IMR-90 (cell line): Measurements from ENCODE around the gene EXOC4. TPM values are rescaled to one million over a fixed set of nuclear protein-coding genes. Genes with fewer than 3 reads are reported as not detected.

ENCODE experiments used
- ATAC-seq: fragments of 200-7000 bp; cut with Tn5 transposase; 2 replicates; pipeline ENCODE4 v1.9.1; 2020; ENCODE audit warnings: low read depth, mild to moderate bottlenecking, moderate library complexity
- BruUV-seq: library from RNA; stranded (reverse); fragments of 400-500 nt; replicated peaks from 2 replicates; lab custom pipeline; 2021; lab: Mats Ljungman, UMichigan
- CTCF ChIA-PET: fragments of 300-600 bp; formaldehyde crosslinking; extraction: SDS; loops from one replicate; lab custom pipeline; 2021; ENCODE audit warnings: antibody characterized with exemption; lab: Yijun Ruan, JAX
- POLR2A ChIA-PET: fragments of 300-600 bp; sonication (Branson Sonifier 250); formaldehyde crosslinking; loops from one replicate; lab custom pipeline; 2022; ENCODE audit warnings: antibody characterized with exemption; ENCODE audit not compliant: unreplicated experiment; lab: Charles Lee
- DNase-seq: peaks from one replicate; pipeline ENCODE4 v3.0.0; 2013
- H2AFZ ChIP-seq: replicated peaks from 2 replicates; pipeline ENCODE3; 2013; ENCODE audit warnings: low read length, mild to moderate bottlenecking; ENCODE audit not compliant: poor library complexity
- H2AK5ac ChIP-seq: 2 replicates; pipeline ENCODE4 v1.6.1; 2013; ENCODE audit warnings: low read depth, low read length, inconsistent platforms
- H2AK9ac ChIP-seq: replicated peaks from 2 replicates; pipeline ENCODE3; 2013; ENCODE audit warnings: mild to moderate bottlenecking, low read depth, low read length, moderate library complexity; ENCODE audit not compliant: poor library complexity
- H2BK120ac ChIP-seq: 2 replicates; pipeline ENCODE4 v1.6.1; 2013; ENCODE audit warnings: low read depth, low read length, inconsistent platforms
- H2BK15ac ChIP-seq: 3 replicates; pipeline ENCODE4 v1.6.1; 2013; ENCODE audit warnings: low read depth, low read length, inconsistent platforms
- H2BK20ac ChIP-seq: 2 replicates; pipeline ENCODE4 v1.6.1; 2013; ENCODE audit warnings: low read depth, mild to moderate bottlenecking, inconsistent platforms, low read length, moderate library complexity
- H2BK5ac ChIP-seq: 2 replicates; pipeline ENCODE4 v1.6.1; 2013; ENCODE audit warnings: mild to moderate bottlenecking, low read depth, low read length, inconsistent platforms; ENCODE audit not compliant: poor library complexity, severe bottlenecking
- H3K14ac ChIP-seq: replicated peaks from 2 replicates; pipeline ENCODE4 v1.6.1; 2013; ENCODE audit warnings: low read depth, low read length, inconsistent platforms
- H3K18ac ChIP-seq: 2 replicates; pipeline ENCODE4 v1.6.1; 2013; ENCODE audit warnings: low read depth, low read length, control low read depth
- H3K23ac ChIP-seq: 2 replicates; pipeline ENCODE4 v1.6.1; 2013; ENCODE audit warnings: low read depth, low read length, inconsistent platforms
- H3K27ac ChIP-seq: 2 replicates; pipeline ENCODE4 v1.5.1; 2013; ENCODE audit warnings: mild to moderate bottlenecking, control low read depth, low read length; ENCODE audit not compliant: insufficient read depth
- H3K27me3 ChIP-seq: 2 replicates; pipeline ENCODE4 v1.6.1; 2013; ENCODE audit warnings: low read length; ENCODE audit not compliant: control insufficient read depth, insufficient read depth
- H3K36me3 ChIP-seq: 2 replicates; pipeline ENCODE4 v1.6.1; 2013; ENCODE audit warnings: low read length, mixed read lengths; ENCODE audit not compliant: control insufficient read depth, insufficient read depth
- H3K4ac ChIP-seq: 2 replicates; pipeline ENCODE4 v1.6.1; 2013; ENCODE audit warnings: low read depth, low read length, inconsistent platforms
- H3K4me1 ChIP-seq: 2 replicates; pipeline ENCODE4 v1.6.1; 2013; ENCODE audit warnings: low read length, mixed read lengths; ENCODE audit not compliant: control insufficient read depth, insufficient read depth
- H3K4me2 ChIP-seq: 2 replicates; pipeline ENCODE4 v1.6.1; 2013; ENCODE audit warnings: low read depth, mild to moderate bottlenecking, control low read depth, low read length, moderate library complexity
- H3K4me3 ChIP-seq: 2 replicates; pipeline ENCODE4 v1.5.1; 2013; ENCODE audit warnings: low read depth, mild to moderate bottlenecking, control low read depth, low read length, moderate library complexity; ENCODE audit not compliant: insufficient read depth
- H3K56ac ChIP-seq: 2 replicates; pipeline ENCODE4 v1.6.1; 2013; ENCODE audit warnings: low read length, inconsistent platforms; ENCODE audit not compliant: insufficient read depth; ENCODE audit errors: extremely low read depth
- H3K79me1 ChIP-seq, 2 experiments: 2 replicates each; pipeline ENCODE4 v1.6.1; 2013; ENCODE audit warnings: low read length in 2 of 2, inconsistent platforms in 1 of 2, low read depth in 1 of 2
- H3K9ac ChIP-seq: 2 replicates; pipeline ENCODE4 v1.6.1; 2013; ENCODE audit warnings: low read depth, low read length, control low read depth
- H3K9me1 ChIP-seq: 2 replicates; pipeline ENCODE4 v1.6.1; 2013; ENCODE audit warnings: low read length, inconsistent platforms; ENCODE audit not compliant: insufficient read depth
- H3K9me3 ChIP-seq: 2 replicates; pipeline ENCODE4 v1.6.1; 2013; ENCODE audit warnings: low read length; ENCODE audit not compliant: control insufficient read depth, insufficient read depth
- H4K20me1 ChIP-seq: 2 replicates; pipeline ENCODE4 v1.6.1; 2013; ENCODE audit warnings: low read length, inconsistent platforms; ENCODE audit not compliant: insufficient read depth
- H4K5ac ChIP-seq: 2 replicates; pipeline ENCODE4 v1.6.1; 2013; ENCODE audit warnings: mild to moderate bottlenecking, low read depth, low read length, control low read depth
- H4K8ac ChIP-seq, 2 experiments: 2 replicates each; pipeline ENCODE4 v1.6.1; 2013; ENCODE audit warnings: low read depth in 2 of 2, low read length in 2 of 2, control low read depth in 1 of 2, inconsistent platforms in 1 of 2
- H4K91ac ChIP-seq: 2 replicates; pipeline ENCODE4 v1.6.1; 2013; ENCODE audit warnings: low read depth, low read length, inconsistent platforms; ENCODE audit not compliant: insufficient read depth
- CEBPB ChIP-seq: IDR thresholded peaks from 2 replicates; pipeline ENCODE4 v1.6.1; 2012; ENCODE audit warnings: low read depth, low read length, improper control_type of control experiment
- FOS ChIP-seq: fragments of 150-350 bp; IDR thresholded peaks from 2 replicates; pipeline ENCODE4 v1.6.1; 2016; ENCODE audit warnings: low read depth, low read length
- MXI1 ChIP-seq: IDR thresholded peaks from 2 replicates; pipeline ENCODE4 v1.6.1; 2012; ENCODE audit warnings: low read depth, mild to moderate bottlenecking, low read length, moderate library complexity, borderline replicate concordance
- WGBS, 2 experiments: methylation state at CpG; one replicate each; pipeline versions ENCODE4 v1.1.5 to v1.1.7; 2013; ENCODE audit warnings: missing lambda C conversion rate in 2 of 2; ENCODE audit not compliant: insufficient read length in 1 of 2; ENCODE audit errors: extremely low coverage in 2 of 2; 5-methylcytosine and 5-hydroxymethylcytosine counted together
- dilution Hi-C: fragments of 300-500 bp; cut with HindIII; formaldehyde crosslinking; loops from one replicate; pipeline ENCODE4 v1.14.3; 2018; ENCODE audit warnings: low sequenced_read_pairs; ENCODE audit not compliant: unreplicated experiment
- in situ Hi-C: fragments of 300-500 bp; cut with MboI; formaldehyde crosslinking; loops from 3 replicates; pipeline ENCODE4 v1.14.3; 2019; ENCODE audit warnings: low sequenced_read_pairs, inconsistent platforms, mixed read lengths
- intact Hi-C: fragments of 100-400 bp; cut with micrococcal nuclease; formaldehyde crosslinking; loops from 2 replicates; pipeline ENCODE4 v1.10.0; 2022
- polyA plus RNA-seq, 3 experiments: library from polyadenylated mRNA; depleted of rRNA; stranded (reverse); fragments of >200 nt; gene quantifications; 2 replicates each; pipeline ENCODE4 v1.2.3, GENCODE V29; 2012; ENCODE audit warnings: low replicate concordance in 1 of 3
- total RNA-seq: library from RNA; depleted of rRNA; stranded (reverse); fragments of >200 nt; gene quantifications from 2 replicates; pipeline ENCODE4 v1.2.3, GENCODE V29; 2012
- TF ChIP-seq, protein P1 (sequence below): conservative IDR thresholded peaks from 2 replicates; pipeline ENCODE4 v1.5.1; 2012; ENCODE audit warnings: mild to moderate bottlenecking, low read depth, low read length, improper control_type of control experiment

The EXOC4 gene
- total and polyA plus RNA-seq, 2 of the 4 experiments (the other 2 are of a cell fraction): 25.4 to 94.6 TPM

- peak overlapping the region; percentile 100 for H3K27ac ChIP-seq
- TF ChIP-seq FOS: peak; percentile 40; the same call in 1 of the 2 replicates
- TF ChIP-seq, protein P1, sequence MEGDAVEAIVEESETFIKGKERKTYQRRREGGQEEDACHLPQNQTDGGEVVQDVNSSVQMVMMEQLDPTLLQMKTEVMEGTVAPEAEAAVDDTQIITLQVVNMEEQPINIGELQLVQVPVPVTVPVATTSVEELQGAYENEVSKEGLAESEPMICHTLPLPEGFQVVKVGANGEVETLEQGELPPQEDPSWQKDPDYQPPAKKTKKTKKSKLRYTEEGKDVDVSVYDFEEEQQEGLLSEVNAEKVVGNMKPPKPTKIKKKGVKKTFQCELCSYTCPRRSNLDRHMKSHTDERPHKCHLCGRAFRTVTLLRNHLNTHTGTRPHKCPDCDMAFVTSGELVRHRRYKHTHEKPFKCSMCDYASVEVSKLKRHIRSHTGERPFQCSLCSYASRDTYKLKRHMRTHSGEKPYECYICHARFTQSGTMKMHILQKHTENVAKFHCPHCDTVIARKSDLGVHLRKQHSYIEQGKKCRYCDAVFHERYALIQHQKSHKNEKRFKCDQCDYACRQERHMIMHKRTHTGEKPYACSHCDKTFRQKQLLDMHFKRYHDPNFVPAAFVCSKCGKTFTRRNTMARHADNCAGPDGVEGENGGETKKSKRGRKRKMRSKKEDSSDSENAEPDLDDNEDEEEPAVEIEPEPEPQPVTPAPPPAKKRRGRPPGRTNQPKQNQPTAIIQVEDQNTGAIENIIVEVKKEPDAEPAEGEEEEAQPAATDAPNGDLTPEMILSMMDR: no peak
- no peak for TF ChIP-seq MXI1
- TF ChIP-seq CEBPB: peak; percentile 87
- peak overlapping the region; percentile 67 for H2AK9ac ChIP-seq
- 89% methylated on average over 1 of the region's 4 CpGs; no CpG with 5 or more reads in 1 of the 2 experiments for WGBS, 2 experiments
- peak overlapping the region; percentile 96 for H3K23ac ChIP-seq
- H4K20me1 ChIP-seq: no peaks in the 10 kb centered on the region
- peak overlapping the region; percentile 97 for H4K91ac ChIP-seq
- peak overlapping the region; percentile 91 for H3K14ac ChIP-seq
- dilution Hi-C loops (no loop called here), intact Hi-C loops (loop anchor here (5.0 kb wide), 2 partner anchors 69 to 164 kb away; no protein-coding TSS in a partner anchor), in situ Hi-C loops (no loop called here)
- H3K9ac ChIP-seq: peak overlapping the region; percentile 82
- H2BK20ac ChIP-seq: peak overlapping the region; percentile 99
- peak overlapping the region; percentile 98 for H3K4ac ChIP-seq
- ATAC-seq: peak; percentile 93
- H2BK120ac ChIP-seq: peak overlapping the region; percentile 100
- H2AFZ ChIP-seq: peak overlapping the region; percentile 57
- peak overlapping the region; percentile 37 for H3K4me2 ChIP-seq
- H3K9me3 ChIP-seq: no peaks in the 10 kb centered on the region
- peaks cover 11 to 26% of the 10 kb centered on the region in 2 experiments; a peak in 3 of 4 replicates for H3K79me1 ChIP-seq
- no peaks in the 10 kb centered on the region for H3K27me3 ChIP-seq
- peaks cover 11% of the 10 kb centered on the region for H3K9me1 ChIP-seq
- H3K18ac ChIP-seq: peak overlapping the region; percentile 99
- peaks cover 13% of the 10 kb centered on the region for H3K4me1 ChIP-seq
- H2AK5ac ChIP-seq: peak overlapping the region; percentile 99
- H2BK15ac ChIP-seq: peak overlapping the region; percentile 99
- no peak overlapping the region for H3K4me3 ChIP-seq
- BruUV-seq: no TSS peak
- peak; percentile 91 for DNase-seq
- POLR2A ChIA-PET: no interaction called here
- peak overlapping the region; percentile 100 for H2BK5ac ChIP-seq
- H4K5ac ChIP-seq: peak overlapping the region; percentile 98
- CTCF ChIA-PET: interaction anchor here (0.7 to 2.5 kb wide), 2 partner anchors 21 to 148 kb away, joined by 3 to 7 read pairs; no protein-coding TSS in a partner anchor
- peak overlapping the region; percentile 92 to 99 for H4K8ac ChIP-seq
- peak overlapping the region; percentile 96 for H3K56ac ChIP-seq
- H3K36me3 ChIP-seq: no peaks in the 10 kb centered on the region
Observed at GRCh38 chr7:133582766-133583523, 330.1 kb downstream of the EXOC4 start.
